ENCODE data around the gene TMEM169. TPM values are rescaled to one million over a fixed set of nuclear protein-coding genes. Genes with fewer than 3 reads are reported as not detected.

TMEM169 gene
- total RNA-seq, 4 donors from 2014 or later, result 0.30 to 0.85 (median 0.72) TPM; not detected in 1

Other genes starting within 250 kb of the TMEM169 start
- gene MREG, start 68.4 kb upstream of the TMEM169 start, total RNA-seq, result 10 to 100 TPM; 26.1 to 37.3 (median 29.7) TPM
- gene PECR, start 110 bp upstream of the TMEM169 start, total RNA-seq, result 10 to 100 TPM; 11.1 to 15.6 (median 11.9) TPM
- gene XRCC5, start 27.4 kb downstream of the TMEM169 start, total RNA-seq, result 100 to 1,000 TPM; 122 to 153 (median 136) TPM